ENCODE data around the gene ZNF488.

GRCh38 chr10:47423476-47423875, 39.4 kb upstream of the ZNF488 start:
- TF ChIP-seq CTCF (IDR thresholded peaks at IDR 0.05) (no peak), POLR2A (IDR thresholded peaks at IDR 0.05) (no peak)
